A549 (cell line): ENCODE results near the gene DHX38.
"Not testable (repeated sequence)": the region's sequence is repeated elsewhere in the genome, so short reads cannot be mapped to it uniquely, and the experiment has no call there.

Experiments
- CHD2 ChIP-seq: fragments of 150-350 bp; IDR thresholded peaks from 2 replicates; pipeline ENCODE4 v1.6.1; 2014; ENCODE audit warnings: low read length; ENCODE audit not compliant: partially characterized antibody
- EP300 ChIP-seq, 2 experiments: fragments of >200 bp; sonication (Bioruptor Twin); formaldehyde crosslinking; IDR thresholded peaks; 2 replicates in 1 of 2; 3 replicates in 1 of 2; pipeline ENCODE4 v1.6.1; 2016 to 2017
- POLR2A ChIP-seq: IDR thresholded peaks from 2 replicates; pipeline ENCODE4 v1.6.1; 2012; ENCODE audit warnings: mild to moderate bottlenecking, low read length
- TF ChIP-seq, protein P1 (sequence below): fragments of 450-650 bp; IDR thresholded peaks from 2 replicates; pipeline ENCODE4 v1.6.1; 2014; ENCODE audit warnings: antibody characterized with exemption
- TF ChIP-seq, protein P2 (sequence below): fragments of >200 bp; sonication (Bioruptor Twin); formaldehyde crosslinking; IDR thresholded peaks from 3 replicates; pipeline ENCODE4 v1.5.1; 2016

DNA sequence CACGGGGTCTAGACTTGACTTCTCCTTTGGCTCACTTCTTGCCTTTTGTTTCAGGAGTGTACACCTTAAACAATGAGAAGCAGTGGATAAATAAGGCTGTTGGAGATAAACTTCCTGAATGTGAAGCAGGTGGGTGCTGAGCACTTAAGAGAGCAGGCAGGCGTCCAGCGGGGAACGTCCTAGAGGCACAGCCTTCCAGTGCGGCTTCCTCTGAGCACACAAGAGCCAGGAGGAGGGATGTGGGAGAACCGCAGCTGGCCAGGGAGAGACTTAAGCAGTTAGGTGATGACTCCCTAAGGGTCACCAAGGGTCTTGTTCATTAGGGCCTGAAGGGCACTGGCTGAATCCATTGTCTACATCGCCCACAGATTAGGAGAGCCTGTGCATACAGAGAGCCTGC lies 34.6 kb upstream of the DHX38 start:
- TF ChIP-seq EP300 (IDR thresholded peaks at IDR 0.05); POLR2A; CHD2: not testable (repeated sequence)
- TF ChIP-seq, protein P1, sequence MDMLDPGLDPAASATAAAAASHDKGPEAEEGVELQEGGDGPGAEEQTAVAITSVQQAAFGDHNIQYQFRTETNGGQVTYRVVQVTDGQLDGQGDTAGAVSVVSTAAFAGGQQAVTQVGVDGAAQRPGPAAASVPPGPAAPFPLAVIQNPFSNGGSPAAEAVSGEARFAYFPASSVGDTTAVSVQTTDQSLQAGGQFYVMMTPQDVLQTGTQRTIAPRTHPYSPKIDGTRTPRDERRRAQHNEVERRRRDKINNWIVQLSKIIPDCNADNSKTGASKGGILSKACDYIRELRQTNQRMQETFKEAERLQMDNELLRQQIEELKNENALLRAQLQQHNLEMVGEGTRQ = not testable (repeated sequence)
- TF ChIP-seq, protein P2, sequence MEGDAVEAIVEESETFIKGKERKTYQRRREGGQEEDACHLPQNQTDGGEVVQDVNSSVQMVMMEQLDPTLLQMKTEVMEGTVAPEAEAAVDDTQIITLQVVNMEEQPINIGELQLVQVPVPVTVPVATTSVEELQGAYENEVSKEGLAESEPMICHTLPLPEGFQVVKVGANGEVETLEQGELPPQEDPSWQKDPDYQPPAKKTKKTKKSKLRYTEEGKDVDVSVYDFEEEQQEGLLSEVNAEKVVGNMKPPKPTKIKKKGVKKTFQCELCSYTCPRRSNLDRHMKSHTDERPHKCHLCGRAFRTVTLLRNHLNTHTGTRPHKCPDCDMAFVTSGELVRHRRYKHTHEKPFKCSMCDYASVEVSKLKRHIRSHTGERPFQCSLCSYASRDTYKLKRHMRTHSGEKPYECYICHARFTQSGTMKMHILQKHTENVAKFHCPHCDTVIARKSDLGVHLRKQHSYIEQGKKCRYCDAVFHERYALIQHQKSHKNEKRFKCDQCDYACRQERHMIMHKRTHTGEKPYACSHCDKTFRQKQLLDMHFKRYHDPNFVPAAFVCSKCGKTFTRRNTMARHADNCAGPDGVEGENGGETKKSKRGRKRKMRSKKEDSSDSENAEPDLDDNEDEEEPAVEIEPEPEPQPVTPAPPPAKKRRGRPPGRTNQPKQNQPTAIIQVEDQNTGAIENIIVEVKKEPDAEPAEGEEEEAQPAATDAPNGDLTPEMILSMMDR = not testable (repeated sequence)
